Skeletal muscle satellite cell (primary cell): ENCODE results near the gene C12orf56.

Source experiments
- H3K27me3 ChIP-seq: 2 replicates; pipeline ENCODE4 v1.7.0; 2013; ENCODE audit warnings: low read length; ENCODE audit not compliant: control insufficient read depth, insufficient read depth
- H3K36me3 ChIP-seq: 2 replicates; pipeline ENCODE4 v1.7.0; 2013; ENCODE audit warnings: mild to moderate bottlenecking, control low read depth, low read length; ENCODE audit not compliant: insufficient read depth
- H3K4me1 ChIP-seq: 2 replicates; pipeline ENCODE4 v1.7.0; 2013; ENCODE audit warnings: low read length; ENCODE audit not compliant: control insufficient read depth, insufficient read depth
- H3K4me2 ChIP-seq: 2 replicates; pipeline ENCODE4 v1.7.0; 2013; ENCODE audit warnings: mild to moderate bottlenecking, low read length
- H3K4me3 ChIP-seq: 2 replicates; pipeline ENCODE4 v1.7.0; 2013; ENCODE audit warnings: low read length
- H3K9ac ChIP-seq: 2 replicates; pipeline ENCODE4 v1.7.0; 2013; ENCODE audit warnings: mild to moderate bottlenecking, low read depth, low read length, moderate library complexity
- H3K9me3 ChIP-seq: replicated peaks from 2 replicates; pipeline ENCODE4 v1.7.0; 2013; ENCODE audit warnings: mild to moderate bottlenecking, control low read depth, low read length

The C12orf56 gene

DNA sequence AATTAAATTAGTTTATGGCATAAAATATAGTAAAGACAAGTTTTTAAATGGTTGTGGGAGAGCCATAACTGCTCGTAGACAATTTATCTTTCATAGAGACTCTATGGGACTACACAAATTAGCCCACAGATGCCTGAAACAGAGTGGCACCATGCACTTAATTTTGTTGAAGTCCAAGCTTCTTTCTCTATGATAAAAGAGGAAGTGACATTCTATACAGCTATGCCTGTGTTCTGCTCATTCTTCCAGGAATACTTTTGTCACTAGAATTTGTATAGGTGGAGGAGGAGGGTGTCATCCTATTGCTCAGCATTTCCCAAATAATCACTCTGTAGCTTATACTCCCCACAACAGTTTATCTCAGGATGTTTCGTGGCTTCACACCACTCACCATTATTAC, 124.7 kb downstream of the C12orf56 start:
- H3K4me1 ChIP-seq: no peaks in the 10 kb centered on the region
- H3K9me3 ChIP-seq: no peaks in the 10 kb centered on the region
- no peak overlapping the region for H3K4me3 ChIP-seq
- no peaks in the 10 kb centered on the region for H3K36me3 ChIP-seq
- H3K9ac ChIP-seq: no peak overlapping the region
- H3K27me3 ChIP-seq: no peaks in the 10 kb centered on the region
- no peak overlapping the region for H3K4me2 ChIP-seq

DNA sequence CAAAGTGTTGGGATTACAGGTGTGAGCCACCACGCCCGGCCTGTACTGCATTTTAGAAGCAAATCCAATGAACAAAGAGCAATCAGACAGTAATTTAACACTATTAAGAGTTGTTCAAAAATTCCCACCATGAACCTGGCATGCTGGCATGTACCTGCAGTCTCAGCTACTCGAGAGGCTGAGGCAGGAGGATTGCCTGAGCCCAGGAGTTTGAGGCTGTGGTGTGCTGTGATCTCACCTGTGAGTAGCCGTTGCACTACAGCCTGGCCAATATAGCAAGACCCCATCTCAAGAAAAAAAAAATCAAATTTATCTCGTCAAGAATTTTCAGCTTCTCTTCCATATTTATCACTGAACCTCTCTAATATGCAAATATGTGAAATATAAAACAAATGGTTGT, 128.7 kb downstream of the C12orf56 start:
- Histone ChIP-seq H3K27me3 (no peaks in the 10 kb centered on the region), H3K4me2 (no peak overlapping the region), H3K9ac (no peak overlapping the region), H3K9me3 (no peaks in the 10 kb centered on the region), H3K4me3 (no peak overlapping the region), H3K4me1 (no peaks in the 10 kb centered on the region), H3K36me3 (no peaks in the 10 kb centered on the region)

DNA sequence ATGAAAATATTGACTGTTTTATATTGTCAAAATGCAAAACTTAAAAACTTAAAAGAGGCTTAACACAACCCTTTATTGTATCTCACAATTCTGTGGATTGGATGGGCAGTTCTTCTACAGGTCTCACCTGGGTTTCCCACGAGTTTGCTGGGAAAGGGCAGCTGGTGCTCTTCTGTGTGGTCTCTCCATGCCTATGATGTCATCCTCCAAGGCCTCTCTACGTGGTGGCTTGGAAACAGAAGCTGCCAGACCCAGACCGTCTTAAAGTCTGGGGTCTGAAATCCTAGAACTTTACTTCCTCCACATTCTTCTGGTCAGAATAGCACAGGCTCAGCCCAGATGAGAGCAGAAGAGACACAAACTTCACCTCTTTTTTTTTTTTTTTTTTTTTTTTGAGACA, 132.0 kb downstream of the C12orf56 start:
- Histone ChIP-seq H3K9ac (no peak overlapping the region), H3K9me3 (no peaks in the 10 kb centered on the region)

GRCh38 chr12:64256166-64256800, 134.3 kb downstream of the C12orf56 start:
- H3K4me1 ChIP-seq: peaks cover 10% of the 10 kb centered on the region
- peak overlapping the region; percentile 54 for H3K4me2 ChIP-seq
- H3K9me3 ChIP-seq: no peaks in the 10 kb centered on the region
- no peaks in the 10 kb centered on the region for H3K27me3 ChIP-seq
- H3K36me3 ChIP-seq: no peaks in the 10 kb centered on the region
- H3K9ac ChIP-seq: no peak overlapping the region
- H3K4me3 ChIP-seq: no peak overlapping the region

More for the DNA sequence above, 132.0 kb downstream of the C12orf56 start:
- no peaks in the 10 kb centered on the region for H3K27me3 ChIP-seq
- H3K4me2 ChIP-seq: no peak overlapping the region
- no peaks in the 10 kb centered on the region for H3K4me1 ChIP-seq
- no peaks in the 10 kb centered on the region for H3K36me3 ChIP-seq
- H3K4me3 ChIP-seq: no peak overlapping the region

- H3K27me3 ChIP-seq: no peaks in the 10 kb centered on the region
- no peaks in the 10 kb centered on the region for H3K9me3 ChIP-seq
- H3K4me1 ChIP-seq: peaks cover 10% of the 10 kb centered on the region
- H3K4me2 ChIP-seq: no peak overlapping the region
- no peak overlapping the region for H3K9ac ChIP-seq
- no peak overlapping the region for H3K4me3 ChIP-seq
- no peaks in the 10 kb centered on the region for H3K36me3 ChIP-seq
Measured at GRCh38 chr12:64255249-64255648, 135.3 kb downstream of the C12orf56 start.

DNA sequence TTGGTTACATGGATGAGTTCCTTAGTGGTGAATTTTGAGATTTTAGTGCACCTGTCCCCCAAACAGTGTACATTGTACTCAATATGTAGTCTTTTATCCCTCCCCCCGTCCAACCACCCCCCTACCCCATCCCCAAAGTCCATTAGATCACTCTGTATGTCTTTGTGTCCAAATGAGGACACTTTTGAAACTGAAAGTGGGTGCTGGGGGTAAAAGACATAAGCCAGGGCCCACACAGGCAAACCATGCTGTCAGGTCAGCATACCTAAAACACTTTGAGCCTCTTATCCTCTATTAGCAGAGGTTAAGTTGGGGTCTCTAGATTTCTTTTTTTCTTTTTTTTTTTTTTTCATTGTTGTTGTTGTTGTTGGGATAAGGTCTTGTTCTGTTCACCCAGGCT, 137.2 kb downstream of the C12orf56 start:
- no peak overlapping the region for H3K4me2 ChIP-seq
- no peak overlapping the region for H3K9ac ChIP-seq
- no peaks in the 10 kb centered on the region for H3K9me3 ChIP-seq

GRCh38 chr12:64252681-64253080, 137.9 kb downstream of the C12orf56 start:
- no peaks in the 10 kb centered on the region for H3K36me3 ChIP-seq
- no peak overlapping the region for H3K4me3 ChIP-seq
- no peaks in the 10 kb centered on the region for H3K27me3 ChIP-seq
- H3K4me1 ChIP-seq: peaks cover 10% of the 10 kb centered on the region
- peak overlapping the region; percentile 29 for H3K9ac ChIP-seq
- no peaks in the 10 kb centered on the region for H3K9me3 ChIP-seq
- peak overlapping the region; percentile 37 for H3K4me2 ChIP-seq

More for the DNA sequence above, 137.2 kb downstream of the C12orf56 start:
- Histone ChIP-seq H3K4me1 (peaks cover 10% of the 10 kb centered on the region), H3K36me3 (no peaks in the 10 kb centered on the region), H3K27me3 (no peaks in the 10 kb centered on the region), H3K4me3 (no peak overlapping the region)

GRCh38 chr12:64243809-64244208, 146.7 kb downstream of the C12orf56 start:
- H3K4me1 ChIP-seq: no peaks in the 10 kb centered on the region
- H3K9ac ChIP-seq: no peak overlapping the region
- no peaks in the 10 kb centered on the region for H3K27me3 ChIP-seq
- H3K4me2 ChIP-seq: no peak overlapping the region
- H3K36me3 ChIP-seq: no peaks in the 10 kb centered on the region
- no peak overlapping the region for H3K4me3 ChIP-seq
- no peaks in the 10 kb centered on the region for H3K9me3 ChIP-seq

DNA sequence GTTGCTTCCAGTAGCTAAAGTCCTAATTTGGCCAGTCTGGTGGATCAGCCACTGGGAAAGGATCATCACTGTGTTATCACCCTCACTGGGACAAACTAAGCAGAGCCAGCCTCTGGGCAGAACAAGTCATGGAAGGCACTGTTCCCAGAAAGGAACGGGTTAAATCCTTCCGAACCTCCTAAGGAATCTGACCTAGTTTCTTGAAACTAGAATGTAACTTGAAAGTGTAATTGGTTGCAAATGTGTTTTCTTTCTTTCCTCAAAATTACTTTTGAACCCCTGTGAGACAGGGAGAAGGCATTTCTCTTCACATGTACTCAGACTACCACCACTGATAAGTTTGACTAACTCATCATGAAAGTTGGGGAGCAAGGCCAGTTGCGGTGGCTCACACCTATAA, 149.8 kb downstream of the C12orf56 start:
- Histone ChIP-seq H3K9me3 (no peaks in the 10 kb centered on the region), H3K27me3 (no peaks in the 10 kb centered on the region), H3K36me3 (no peaks in the 10 kb centered on the region), H3K4me2 (no peak overlapping the region), H3K4me3 (no peak overlapping the region), H3K4me1 (no peaks in the 10 kb centered on the region), H3K9ac (no peak overlapping the region)

DNA sequence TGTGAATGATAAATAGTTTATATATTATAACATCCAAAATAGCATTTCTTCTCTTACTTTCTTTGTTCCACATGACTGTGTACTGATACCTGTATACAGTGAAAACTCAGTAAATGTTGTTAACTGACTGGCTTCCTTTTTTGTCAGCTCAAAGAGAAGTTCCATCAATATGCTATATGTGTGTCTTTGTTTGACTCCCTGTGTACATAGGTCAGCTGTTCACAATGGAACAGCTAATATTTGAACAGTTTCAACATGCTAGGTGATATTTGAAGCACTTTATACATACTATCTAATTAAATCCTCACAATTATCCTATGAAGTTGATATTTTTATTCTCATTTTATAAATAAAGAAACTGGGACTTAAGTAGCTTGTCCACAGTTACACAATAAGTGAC, 153.2 kb downstream of the C12orf56 start:
- no peak overlapping the region for H3K9ac ChIP-seq
- H3K4me2 ChIP-seq: no peak overlapping the region
- no peak overlapping the region for H3K4me3 ChIP-seq
- no peaks in the 10 kb centered on the region for H3K9me3 ChIP-seq
- H3K27me3 ChIP-seq: no peaks in the 10 kb centered on the region
- no peaks in the 10 kb centered on the region for H3K4me1 ChIP-seq
- H3K36me3 ChIP-seq: no peaks in the 10 kb centered on the region

DNA sequence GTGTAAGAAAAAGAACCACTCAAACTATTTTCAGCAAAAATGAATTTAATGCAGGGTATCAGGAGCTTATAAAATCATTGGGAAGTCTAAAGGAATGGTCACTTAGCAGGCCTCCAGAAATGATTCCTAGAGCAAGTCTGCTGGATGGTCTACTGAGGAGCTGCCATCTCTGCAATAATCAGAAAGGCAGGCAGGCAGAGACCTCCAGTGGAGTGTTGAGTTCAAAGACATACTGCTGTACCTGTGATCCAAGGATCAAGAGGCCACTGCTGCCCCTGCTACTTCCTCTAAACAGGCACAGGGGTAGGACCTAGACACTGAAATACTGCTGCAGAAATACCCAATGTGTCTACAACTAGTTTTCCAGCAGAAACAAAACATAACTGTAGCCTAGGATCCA, 154.0 kb downstream of the C12orf56 start:
- Histone ChIP-seq H3K4me3 (no peak overlapping the region), H3K4me1 (no peaks in the 10 kb centered on the region), H3K36me3 (no peaks in the 10 kb centered on the region), H3K9me3 (no peaks in the 10 kb centered on the region), H3K27me3 (no peaks in the 10 kb centered on the region), H3K4me2 (no peak overlapping the region), H3K9ac (no peak overlapping the region)

- H3K4me1 ChIP-seq: no peaks in the 10 kb centered on the region
Measured at GRCh38 chr12:64232196-64232595, 158.4 kb downstream of the C12orf56 start.

More at GRCh38 chr12:64232196-64232595, 158.4 kb downstream of the C12orf56 start:
- Histone ChIP-seq H3K27me3 (no peaks in the 10 kb centered on the region), H3K4me2 (no peak overlapping the region), H3K4me3 (no peak overlapping the region), H3K36me3 (no peaks in the 10 kb centered on the region), H3K9me3 (no peaks in the 10 kb centered on the region), H3K9ac (no peak overlapping the region)
